SH-SY5Y (cell line): ENCODE data around the gene SLC8A1.

Experiments
- GATA2 ChIP-seq: IDR thresholded peaks from 2 replicates; pipeline ENCODE4 v1.6.1; 2011; ENCODE audit warnings: mild to moderate bottlenecking, low read depth, low read length
- GATA3 ChIP-seq: IDR thresholded peaks from 2 replicates; pipeline ENCODE4 v1.6.1; 2011; ENCODE audit warnings: low read depth, mild to moderate bottlenecking, low read length, moderate library complexity

- no peak for TF ChIP-seq GATA3
- TF ChIP-seq GATA2: no peak
Measured at GRCh38 chr2:40283111-40283909, 168.6 kb downstream of the SLC8A1 start.
